KMS-11 (cell line): ENCODE data around the gene CATSPERE.

Experiments used
- H2AFZ ChIP-seq: fragments of 200-600 bp; sonication (generic); 2 replicates; pipeline ENCODE4 v1.6.1; 2016; ENCODE audit warnings: antibody characterized with exemption, mixed run types, low read depth
- H3K27ac ChIP-seq: fragments of 200-600 bp; sonication (generic); 2 replicates; pipeline ENCODE4 v1.6.1; 2016; ENCODE audit warnings: mild to moderate bottlenecking, mixed run types
- H3K27me3 ChIP-seq: fragments of 200-600 bp; sonication (generic); 2 replicates; pipeline ENCODE4 v1.6.1; 2017; ENCODE audit warnings: mild to moderate bottlenecking, low read depth, mixed run types, moderate library complexity; ENCODE audit not compliant: insufficient read depth
- H3K36me3 ChIP-seq: fragments of 200-600 bp; sonication (generic); 2 replicates; pipeline ENCODE4 v1.6.1; 2017; ENCODE audit warnings: mild to moderate bottlenecking, mixed run types; ENCODE audit not compliant: insufficient read depth
- H3K4me1 ChIP-seq: fragments of 200-600 bp; sonication (generic); 2 replicates; pipeline ENCODE4 v1.6.1; 2016; ENCODE audit warnings: mild to moderate bottlenecking, low read depth, mixed run types; ENCODE audit not compliant: poor library complexity, severe bottlenecking
- H3K4me2 ChIP-seq: fragments of 200-600 bp; sonication (generic); 2 replicates; pipeline ENCODE4 v1.7.0; 2016; ENCODE audit warnings: mild to moderate bottlenecking, mixed run types
- H3K4me3 ChIP-seq: fragments of 200-600 bp; sonication (generic); IDR thresholded peaks from 2 replicates; pipeline ENCODE4 v1.6.1; 2017; ENCODE audit warnings: low read depth, low read length, mixed read lengths; ENCODE audit not compliant: insufficient read depth
- H3K79me2 ChIP-seq: fragments of 200-600 bp; sonication (generic); 2 replicates; pipeline ENCODE4 v1.6.1; 2016; ENCODE audit warnings: low read depth, mixed run types; ENCODE audit not compliant: insufficient read depth
- H3K9ac ChIP-seq: fragments of 200-600 bp; sonication (generic); 2 replicates; pipeline ENCODE4 v1.6.1; 2016; ENCODE audit warnings: mild to moderate bottlenecking, mixed run types
- H4K20me1 ChIP-seq: fragments of 200-600 bp; sonication (generic); 2 replicates; pipeline ENCODE4 v1.6.1; 2016; ENCODE audit warnings: mild to moderate bottlenecking, mixed run types; ENCODE audit not compliant: insufficient read depth
- CTCF ChIP-seq: fragments of 200-600 bp; sonication (generic); conservative IDR thresholded peaks from 2 replicates; pipeline ENCODE4 v1.6.1; 2017; ENCODE audit warnings: low read depth, mild to moderate bottlenecking, antibody characterized with exemption, low read length, moderate library complexity, mixed read lengths

The CATSPERE gene

GRCh38 chr1:244672946-244673682 is 212.0 kb downstream of the CATSPERE start:
- Histone ChIP-seq H3K4me2 (no peak overlapping the region), H2AFZ (no peak overlapping the region), H3K4me3 (no peak overlapping the region), H3K27ac (no peak overlapping the region), H3K9ac (no peak overlapping the region), H3K36me3 (no peaks in the 10 kb centered on the region; the same call in 1 of the 2 replicates), H4K20me1 (peaks cover 5% of the 10 kb centered on the region; the same call in 1 of the 2 replicates), H3K4me1 (peaks cover 14% of the 10 kb centered on the region), H3K27me3 (no peaks in the 10 kb centered on the region), H3K79me2 (peaks cover 34% of the 10 kb centered on the region; the same call in 1 of the 2 replicates)
- no peak for TF ChIP-seq CTCF

- H3K27ac ChIP-seq = no peak overlapping the region
- peaks cover 20% of the 10 kb centered on the region for H3K4me1 ChIP-seq
- no peaks in the 10 kb centered on the region for H3K27me3 ChIP-seq
- H3K4me3 ChIP-seq = no peak overlapping the region
- peaks cover 7% of the 10 kb centered on the region; the same call in 1 of the 2 replicates for H4K20me1 ChIP-seq
- peaks cover 42% of the 10 kb centered on the region; the same call in 1 of the 2 replicates for H3K79me2 ChIP-seq
- H2AFZ ChIP-seq = no peak overlapping the region
- H3K9ac ChIP-seq = no peak overlapping the region
- TF ChIP-seq CTCF = no peak
- no peaks in the 10 kb centered on the region; the same call in 1 of the 2 replicates for H3K36me3 ChIP-seq
- H3K4me2 ChIP-seq = no peak overlapping the region
These were observed 213.4 kb downstream of the CATSPERE start for GRCh38 chr1:244674446-244674845.

- no peaks in the 10 kb centered on the region; the same call in 1 of the 2 replicates for H3K36me3 ChIP-seq
- TF ChIP-seq CTCF = no peak
These were observed 214.1 kb downstream of the CATSPERE start for GRCh38 chr1:244675167-244675566.

GRCh38 chr1:244678697-244679096 is 217.6 kb downstream of the CATSPERE start:
- peaks cover 20% of the 10 kb centered on the region for H3K4me1 ChIP-seq
- 0 out of 2 replicates have a peak overlapping the region, but pooled peaks have one; percentile 22 for H3K27ac ChIP-seq
- no peak overlapping the region for H3K4me3 ChIP-seq
- no peaks in the 10 kb centered on the region for H3K36me3 ChIP-seq
- no peak overlapping the region for H3K9ac ChIP-seq
- no peak overlapping the region; the same call in 1 of the 2 replicates for H3K4me2 ChIP-seq
- no peak overlapping the region for H2AFZ ChIP-seq
- H3K27me3 ChIP-seq = no peaks in the 10 kb centered on the region
- peaks cover 49% of the 10 kb centered on the region; the same call in 1 of the 2 replicates for H3K79me2 ChIP-seq
- TF ChIP-seq CTCF = no peak
- H4K20me1 ChIP-seq = peaks cover 7% of the 10 kb centered on the region; the same call in 1 of the 2 replicates

More at GRCh38 chr1:244675167-244675566, 214.1 kb downstream of the CATSPERE start:
- Histone ChIP-seq H3K4me3 (no peak overlapping the region), H2AFZ (no peak overlapping the region), H3K9ac (no peak overlapping the region), H4K20me1 (peaks cover 7% of the 10 kb centered on the region; the same call in 1 of the 2 replicates), H3K79me2 (peaks cover 43% of the 10 kb centered on the region; the same call in 1 of the 2 replicates), H3K4me1 (peaks cover 20% of the 10 kb centered on the region), H3K27ac (no peak overlapping the region), H3K4me2 (no peak overlapping the region), H3K27me3 (no peaks in the 10 kb centered on the region)
